Naive B cell (primary cell): ENCODE measurements around the gene CES5A. TPM values are rescaled to one million over a fixed set of nuclear protein-coding genes. Genes with fewer than 3 reads are reported as not detected.
A peak's percentile ranks its signal among the peaks of the same experiment; 100 is the strongest.
"Not testable (repeated sequence)": the region's sequence is repeated elsewhere in the genome, so short reads cannot be mapped to it uniquely, and the experiment has no call there.

Experiments
- ATAC-seq, 2 donors: fragments of 150-1000 bp; cut with Tn5 transposase; 2 replicates each; pipeline ENCODE4 v1.10.0; 2021; ENCODE audit warnings: low read depth in 2 of 2, mild to moderate bottlenecking in 2 of 2, moderate library complexity in 2 of 2
- DNase-seq: peaks from one replicate; pipeline ENCODE4 v3.0.0; 2022
- H3K27ac Mint-ChIP-seq, 6 donors: one replicate each; pipeline ENCODE4 v1.8.0; 2020 to 2022; ENCODE audit warnings: mild to moderate bottlenecking in 6 of 6, mixed read lengths in 6 of 6, moderate library complexity in 5 of 6, inconsistent platforms in 2 of 6
- H3K27me3 Mint-ChIP-seq, 3 donors: one replicate each; pipeline ENCODE4 v1.8.0; 2021 to 2022; ENCODE audit warnings: mixed read lengths in 3 of 3, mild to moderate bottlenecking in 1 of 3
- H3K36me3 Mint-ChIP-seq, 2 donors: one replicate each; pipeline ENCODE4 v1.8.0; 2020 to 2022; ENCODE audit warnings: mixed read lengths in 2 of 2, inconsistent platforms in 1 of 2, mild to moderate bottlenecking in 1 of 2
- H3K4me1 Mint-ChIP-seq, 3 donors: one replicate each; pipeline ENCODE4 v1.8.0; 2020 to 2022; ENCODE audit warnings: mixed read lengths in 3 of 3, inconsistent platforms in 1 of 3, mild to moderate bottlenecking in 1 of 3, moderate library complexity in 1 of 3
- H3K4me3 Mint-ChIP-seq, 8 donors: one replicate each; pipeline ENCODE4 v1.8.0; 2020 to 2022; ENCODE audit warnings: mild to moderate bottlenecking in 8 of 8, mixed read lengths in 8 of 8, moderate library complexity in 8 of 8, inconsistent platforms in 2 of 8
- H3K9me3 Mint-ChIP-seq, 7 donors: one replicate each; pipeline ENCODE4 v1.8.0; 2020 to 2022; ENCODE audit warnings: mixed read lengths in 7 of 7, mild to moderate bottlenecking in 5 of 7, inconsistent platforms in 2 of 7, moderate library complexity in 1 of 7
- polyA plus RNA-seq, 6 donors: library from polyadenylated mRNA; unstranded; fragments of 300-500 nt; fragmentation: Illumina TruSeq; gene quantifications; one replicate each; pipeline ENCODE4 v1.2.3, GENCODE V29; 2021; ENCODE audit warnings: low read depth in 6 of 6

Gene CES5A
- not detected for polyA plus RNA-seq

GRCh38 chr16:55875273-55875672, at the start of gene CES5A:
Gene CES5A, minus strand, starts transcription at chr16:55875373. Its CDS starts 152 bp downstream, at chr16:55875221.
- H3K4me1 Mint-ChIP-seq = no peaks in the 10 kb centered on the region
- peaks cover 0 to 20% (median 12%) of the 10 kb centered on the region in 3 donors for H3K27me3 Mint-ChIP-seq
- H3K9me3 Mint-ChIP-seq = peaks cover 0 to 11% (median 0%) of the 10 kb centered on the region in 7 donors
- H3K36me3 Mint-ChIP-seq = no peaks in the 10 kb centered on the region
- ATAC-seq = no peak
- no peak for DNase-seq
- H3K4me3 Mint-ChIP-seq = no peak within 1 kb of the TSS
- no peak within 1 kb of the TSS for H3K27ac Mint-ChIP-seq

- H3K4me3 Mint-ChIP-seq = no peak overlapping the region
- peaks cover 9 to 32% (median 24%) of the 10 kb centered on the region in 3 donors for H3K27me3 Mint-ChIP-seq
- DNase-seq = no peak
- H3K9me3 Mint-ChIP-seq = peaks cover 0 to 19% (median 9%) of the 10 kb centered on the region in 7 donors
- no peak overlapping the region for H3K27ac Mint-ChIP-seq
- ATAC-seq = no peak
- H3K36me3 Mint-ChIP-seq = no peaks in the 10 kb centered on the region
- no peaks in the 10 kb centered on the region for H3K4me1 Mint-ChIP-seq
These were observed 47.5 kb upstream of the CES5A start for GRCh38 chr16:55922662-55923061.

GRCh38 chr16:55917373-55918160, 42.4 kb upstream of the CES5A start:
- ATAC-seq = no peak
- Mint-ChIP-seq H3K9me3 (peaks cover 0 to 19% (median 9%) of the 10 kb centered on the region in 7 donors), H3K4me1 (no peaks in the 10 kb centered on the region), H3K27ac (no peak overlapping the region), H3K4me3 (no peak overlapping the region), H3K36me3 (no peaks in the 10 kb centered on the region), H3K27me3 (peaks cover 30 to 34% (median 34%) of the 10 kb centered on the region in 3 donors)
- DNase-seq = no peak

- H3K9me3 Mint-ChIP-seq = peaks cover 4 to 20% (median 11%) of the 10 kb centered on the region in 7 donors
- ATAC-seq = no peak
- H3K4me1 Mint-ChIP-seq = no peaks in the 10 kb centered on the region
- peaks cover 0 to 11% of the 10 kb centered on the region in 2 donors for H3K36me3 Mint-ChIP-seq
- DNase-seq = no peak
- H3K27ac Mint-ChIP-seq = peak overlapping the region in 1 of 6 donors; percentile 35
- H3K27me3 Mint-ChIP-seq = peaks cover 22 to 52% (median 34%) of the 10 kb centered on the region in 3 donors
- no peak overlapping the region for H3K4me3 Mint-ChIP-seq
These were observed 40.1 kb upstream of the CES5A start for GRCh38 chr16:55915096-55915827.

GRCh38 chr16:55914383-55914782, 39.2 kb upstream of the CES5A start:
- peaks cover 0 to 12% of the 10 kb centered on the region in 2 donors for H3K36me3 Mint-ChIP-seq
- H3K9me3 Mint-ChIP-seq = peaks cover 4 to 14% (median 8%) of the 10 kb centered on the region in 7 donors
- ATAC-seq = no peak
- no peak overlapping the region for H3K4me3 Mint-ChIP-seq
- no peak for DNase-seq
- H3K27ac Mint-ChIP-seq = no peak overlapping the region
- H3K27me3 Mint-ChIP-seq = peaks cover 22 to 53% (median 32%) of the 10 kb centered on the region in 3 donors
- H3K4me1 Mint-ChIP-seq = no peaks in the 10 kb centered on the region

- peaks cover 0 to 12% of the 10 kb centered on the region in 2 donors for H3K36me3 Mint-ChIP-seq
- peaks cover 20 to 55% (median 30%) of the 10 kb centered on the region in 3 donors for H3K27me3 Mint-ChIP-seq
- no peak overlapping the region for H3K27ac Mint-ChIP-seq
- ATAC-seq (no peak), DNase-seq (no peak)
- peaks cover 4 to 13% (median 8%) of the 10 kb centered on the region in 7 donors for H3K9me3 Mint-ChIP-seq
- H3K4me3 Mint-ChIP-seq = no peak overlapping the region
- H3K4me1 Mint-ChIP-seq = no peaks in the 10 kb centered on the region
These were observed 38.5 kb upstream of the CES5A start for GRCh38 chr16:55913716-55914115.

GRCh38 chr16:55913121-55913520, 37.9 kb upstream of the CES5A start:
- peaks cover 4 to 13% (median 8%) of the 10 kb centered on the region in 7 donors for H3K9me3 Mint-ChIP-seq
- not testable (repeated sequence) for H3K4me3 Mint-ChIP-seq, H3K4me1 Mint-ChIP-seq, ATAC-seq, DNase-seq, H3K27ac Mint-ChIP-seq
- peaks cover 0 to 12% of the 10 kb centered on the region in 2 donors for H3K36me3 Mint-ChIP-seq
- H3K27me3 Mint-ChIP-seq = peaks cover 14 to 55% (median 25%) of the 10 kb centered on the region in 3 donors

GRCh38 chr16:55912022-55912421, 36.8 kb upstream of the CES5A start:
- Mint-ChIP-seq H3K4me1 (no peaks in the 10 kb centered on the region), H3K4me3 (no peak overlapping the region), H3K36me3 (peaks cover 0 to 12% of the 10 kb centered on the region in 2 donors), H3K9me3 (peaks cover 4 to 13% (median 8%) of the 10 kb centered on the region in 7 donors), H3K27ac (no peak overlapping the region), H3K27me3 (peaks cover 13 to 49% (median 26%) of the 10 kb centered on the region in 3 donors)
- ATAC-seq (no peak), DNase-seq (no peak)

- peaks cover 4 to 13% (median 8%) of the 10 kb centered on the region in 7 donors for H3K9me3 Mint-ChIP-seq
- no peak overlapping the region for H3K27ac Mint-ChIP-seq
- H3K4me3 Mint-ChIP-seq = no peak overlapping the region
- ATAC-seq (no peak), DNase-seq (no peak)
- H3K36me3 Mint-ChIP-seq = peaks cover 0 to 12% of the 10 kb centered on the region in 2 donors
- no peaks in the 10 kb centered on the region for H3K4me1 Mint-ChIP-seq
- peaks cover 13 to 45% (median 22%) of the 10 kb centered on the region in 3 donors for H3K27me3 Mint-ChIP-seq
These were observed 36.4 kb upstream of the CES5A start for GRCh38 chr16:55911616-55912015.

GRCh38 chr16:55909876-55910275, 34.7 kb upstream of the CES5A start:
- DNase-seq (no peak), ATAC-seq (no peak)
- H3K27ac Mint-ChIP-seq = no peak overlapping the region
- peaks cover 23 to 34% (median 26%) of the 10 kb centered on the region in 3 donors for H3K27me3 Mint-ChIP-seq
- H3K9me3 Mint-ChIP-seq = peaks cover 4 to 19% (median 8%) of the 10 kb centered on the region in 7 donors
- peak overlapping the region in 1 of 8 donors; percentile 44 for H3K4me3 Mint-ChIP-seq
- peaks cover 0 to 12% of the 10 kb centered on the region in 2 donors for H3K36me3 Mint-ChIP-seq
- H3K4me1 Mint-ChIP-seq = no peaks in the 10 kb centered on the region

- H3K27me3 Mint-ChIP-seq = peaks cover 26 to 33% (median 26%) of the 10 kb centered on the region in 3 donors
- no peak overlapping the region for H3K4me3 Mint-ChIP-seq
- H3K4me1 Mint-ChIP-seq = no peaks in the 10 kb centered on the region
- ATAC-seq (no peak), DNase-seq (no peak)
- no peak overlapping the region for H3K27ac Mint-ChIP-seq
- H3K36me3 Mint-ChIP-seq = peaks cover 0 to 22% of the 10 kb centered on the region in 2 donors
- H3K9me3 Mint-ChIP-seq = peaks cover 12 to 32% (median 19%) of the 10 kb centered on the region in 7 donors
These were observed 33.5 kb upstream of the CES5A start for GRCh38 chr16:55908641-55909040.

- no peak for ATAC-seq
- peaks cover 23 to 33% (median 23%) of the 10 kb centered on the region in 3 donors for H3K27me3 Mint-ChIP-seq
- H3K36me3 Mint-ChIP-seq = peaks cover 0 to 32% of the 10 kb centered on the region in 2 donors
- peaks cover 18 to 42% (median 25%) of the 10 kb centered on the region in 7 donors for H3K9me3 Mint-ChIP-seq
- H3K4me1 Mint-ChIP-seq = no peaks in the 10 kb centered on the region
- no peak overlapping the region for H3K4me3 Mint-ChIP-seq
- no peak overlapping the region for H3K27ac Mint-ChIP-seq
- DNase-seq = no peak
These were observed 32.5 kb upstream of the CES5A start for GRCh38 chr16:55907661-55908060.

- no peaks in the 10 kb centered on the region for H3K4me1 Mint-ChIP-seq
- no peak overlapping the region for H3K4me3 Mint-ChIP-seq
- H3K9me3 Mint-ChIP-seq = peaks cover 18 to 44% (median 24%) of the 10 kb centered on the region in 7 donors
- peaks cover 15 to 26% (median 18%) of the 10 kb centered on the region in 3 donors for H3K27me3 Mint-ChIP-seq
- no peak overlapping the region for H3K27ac Mint-ChIP-seq
- H3K36me3 Mint-ChIP-seq = peaks cover 0 to 33% of the 10 kb centered on the region in 2 donors
- DNase-seq (no peak), ATAC-seq (no peak)
These were observed 30.9 kb upstream of the CES5A start for GRCh38 chr16:55906123-55906522.
